ENCODE results near the gene LSM11. TPM values are rescaled to one million over a fixed set of nuclear protein-coding genes. Genes with fewer than 3 reads are reported as not detected.

Gene LSM11
- polyA plus RNA-seq, 1 donor from 2014 or later = 30.6 TPM

- Histone ChIP-seq H4K20me1 (ENCODE audit: insufficient read depth) (no peaks in the 10 kb centered on the region), H3K36me3 (ENCODE audit: insufficient read depth, low read length) (no peaks in the 10 kb centered on the region), H2AFZ (ENCODE audit: low read depth, low read length) (no peak overlapping the region), H3K9ac (ENCODE audit: low read length) (no peak overlapping the region), H3K27ac (ENCODE audit: low read length) (no peak overlapping the region), H3K27me3 (ENCODE audit: insufficient read depth, low read depth, low read length) (no peaks in the 10 kb centered on the region), H3K79me2 (replicated peaks; ENCODE audit: insufficient read depth, low read length) (no peaks in the 10 kb centered on the region), H3K9me2 (ENCODE audit: insufficient read depth, low read length) (no peaks in the 10 kb centered on the region), H3K4me2 (ENCODE audit: low read length) (no peak overlapping the region), H3K9me3 (ENCODE audit: low read length) (no peaks in the 10 kb centered on the region), H3F3A (ENCODE audit: insufficient read depth, low read length, poor library complexity, severe bottlenecking) (no peaks in the 10 kb centered on the region), H3K4me3 (ENCODE audit: low read length) (no peak overlapping the region)
- TF ChIP-seq RAD21 (conservative IDR thresholded peaks at IDR 0.05) (no peak), EP300 (conservative IDR thresholded peaks at IDR 0.05; ENCODE audit: poor library complexity, severe bottlenecking) (no peak), TAF1 (IDR thresholded peaks at IDR 0.05; ENCODE audit: low read depth) (no peak), SMC3 (conservative IDR thresholded peaks at IDR 0.05; ENCODE audit: poor library complexity) (no peak), EZH2 (IDR thresholded peaks at IDR 0.05; ENCODE audit: borderline replicate concordance, insufficient read depth, low read length, poor library complexity, severe bottlenecking) (no peak), REST (IDR thresholded peaks at IDR 0.05; ENCODE audit: borderline replicate concordance) (no peak), MXI1 (conservative IDR thresholded peaks at IDR 0.05; ENCODE audit: poor library complexity, severe bottlenecking) (no peak), POLR2AphosphoS5 (IDR thresholded peaks at IDR 0.05) (no peak)
- TF ChIP-seq, protein P1, sequence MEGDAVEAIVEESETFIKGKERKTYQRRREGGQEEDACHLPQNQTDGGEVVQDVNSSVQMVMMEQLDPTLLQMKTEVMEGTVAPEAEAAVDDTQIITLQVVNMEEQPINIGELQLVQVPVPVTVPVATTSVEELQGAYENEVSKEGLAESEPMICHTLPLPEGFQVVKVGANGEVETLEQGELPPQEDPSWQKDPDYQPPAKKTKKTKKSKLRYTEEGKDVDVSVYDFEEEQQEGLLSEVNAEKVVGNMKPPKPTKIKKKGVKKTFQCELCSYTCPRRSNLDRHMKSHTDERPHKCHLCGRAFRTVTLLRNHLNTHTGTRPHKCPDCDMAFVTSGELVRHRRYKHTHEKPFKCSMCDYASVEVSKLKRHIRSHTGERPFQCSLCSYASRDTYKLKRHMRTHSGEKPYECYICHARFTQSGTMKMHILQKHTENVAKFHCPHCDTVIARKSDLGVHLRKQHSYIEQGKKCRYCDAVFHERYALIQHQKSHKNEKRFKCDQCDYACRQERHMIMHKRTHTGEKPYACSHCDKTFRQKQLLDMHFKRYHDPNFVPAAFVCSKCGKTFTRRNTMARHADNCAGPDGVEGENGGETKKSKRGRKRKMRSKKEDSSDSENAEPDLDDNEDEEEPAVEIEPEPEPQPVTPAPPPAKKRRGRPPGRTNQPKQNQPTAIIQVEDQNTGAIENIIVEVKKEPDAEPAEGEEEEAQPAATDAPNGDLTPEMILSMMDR (IDR thresholded peaks at IDR 0.05; ENCODE audit: poor library complexity, severe bottlenecking) = no peak
Observed at GRCh38 chr5:157703736-157704135, 39.8 kb upstream of the LSM11 start.

- Histone ChIP-seq H2AFZ (ENCODE audit: low read depth, low read length) (no peak overlapping the region), H3K4me3 (ENCODE audit: low read length) (no peak overlapping the region), H4K20me1 (ENCODE audit: insufficient read depth) (no peaks in the 10 kb centered on the region), H3F3A (ENCODE audit: insufficient read depth, low read length, poor library complexity, severe bottlenecking) (no peaks in the 10 kb centered on the region), H3K4me2 (ENCODE audit: low read length) (no peak overlapping the region), H3K79me2 (replicated peaks; ENCODE audit: insufficient read depth, low read length) (no peaks in the 10 kb centered on the region), H3K27me3 (ENCODE audit: insufficient read depth, low read depth, low read length) (no peaks in the 10 kb centered on the region), H3K36me3 (ENCODE audit: insufficient read depth, low read length) (no peaks in the 10 kb centered on the region), H3K9ac (ENCODE audit: low read length) (no peak overlapping the region), H3K9me2 (ENCODE audit: insufficient read depth, low read length) (no peaks in the 10 kb centered on the region), H3K27ac (ENCODE audit: low read length) (no peak overlapping the region), H3K9me3 (ENCODE audit: low read length) (no peaks in the 10 kb centered on the region)
- no peak for TF ChIP-seq RAD21 (conservative IDR thresholded peaks at IDR 0.05)
- TF ChIP-seq, protein P1 (IDR thresholded peaks at IDR 0.05; ENCODE audit: poor library complexity, severe bottlenecking) = no peak
- TF ChIP-seq TAF1 (IDR thresholded peaks at IDR 0.05; ENCODE audit: low read depth) = no peak
- TF ChIP-seq MXI1 (conservative IDR thresholded peaks at IDR 0.05; ENCODE audit: poor library complexity, severe bottlenecking) = no peak
- TF ChIP-seq SMC3 (conservative IDR thresholded peaks at IDR 0.05; ENCODE audit: poor library complexity) = no peak
- no peak for TF ChIP-seq REST (IDR thresholded peaks at IDR 0.05; ENCODE audit: borderline replicate concordance)
- no peak for TF ChIP-seq POLR2AphosphoS5 (IDR thresholded peaks at IDR 0.05)
- TF ChIP-seq EZH2 (IDR thresholded peaks at IDR 0.05; ENCODE audit: borderline replicate concordance, insufficient read depth, low read length, poor library complexity, severe bottlenecking) = no peak
- no peak for TF ChIP-seq EP300 (conservative IDR thresholded peaks at IDR 0.05; ENCODE audit: poor library complexity, severe bottlenecking)
Observed at GRCh38 chr5:157708866-157709265, 34.6 kb upstream of the LSM11 start.
